ENCODE data around the gene CDKN2C.
"Not testable (repeated sequence)": the region's sequence is repeated elsewhere in the genome, so short reads cannot be mapped to it uniquely, and the experiment has no call there.

The CDKN2C gene

DNA sequence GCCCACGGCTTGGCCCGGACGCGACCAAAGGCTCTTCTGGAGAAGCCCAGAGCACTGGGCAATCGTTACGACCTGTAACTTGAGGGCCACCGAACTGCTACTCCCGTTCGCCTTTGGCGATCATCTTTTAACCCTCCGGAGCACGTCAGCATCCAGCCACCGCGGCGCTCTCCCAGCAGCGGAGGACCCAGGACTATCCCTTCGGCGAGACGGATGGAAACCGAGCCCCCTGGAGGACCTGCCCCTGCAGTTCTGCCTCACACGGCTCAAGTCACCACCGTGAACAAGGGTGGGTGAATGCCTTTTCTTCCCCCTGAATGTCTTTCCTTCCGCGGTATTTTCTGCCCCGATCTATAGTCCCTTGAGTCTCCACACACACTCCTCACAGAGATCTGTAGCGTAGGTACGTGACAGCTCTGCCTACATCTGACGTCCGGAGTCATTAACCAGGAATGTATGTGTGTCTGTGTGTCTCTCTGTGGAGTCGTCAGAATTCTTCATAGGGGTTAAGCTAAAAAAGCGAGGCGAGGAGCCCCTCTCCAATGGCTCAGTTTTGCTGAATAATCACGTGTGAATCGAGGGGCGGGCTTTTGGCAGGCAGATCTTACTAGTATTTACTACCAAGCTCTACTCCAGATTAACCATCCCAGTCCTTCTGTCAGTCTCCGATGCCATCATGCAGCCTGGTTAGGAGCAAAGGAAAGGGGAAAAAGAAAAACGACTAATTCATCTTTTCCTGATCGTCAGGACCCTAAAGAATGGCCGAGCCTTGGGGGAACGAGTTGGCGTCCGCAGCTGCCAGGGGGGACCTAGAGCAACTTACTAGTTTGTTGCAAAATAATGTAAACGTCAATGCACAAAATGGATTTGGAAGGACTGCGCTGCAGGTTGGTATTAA is at the start of gene CDKN2C:
Gene CDKN2C, plus strand, starts transcription at position 635 of the 898 bp plus-strand sequence. Its CDS starts 124 bp downstream, at position 759.
- DNase-seq (ENCODE audit: low read depth): no peak

DNA sequence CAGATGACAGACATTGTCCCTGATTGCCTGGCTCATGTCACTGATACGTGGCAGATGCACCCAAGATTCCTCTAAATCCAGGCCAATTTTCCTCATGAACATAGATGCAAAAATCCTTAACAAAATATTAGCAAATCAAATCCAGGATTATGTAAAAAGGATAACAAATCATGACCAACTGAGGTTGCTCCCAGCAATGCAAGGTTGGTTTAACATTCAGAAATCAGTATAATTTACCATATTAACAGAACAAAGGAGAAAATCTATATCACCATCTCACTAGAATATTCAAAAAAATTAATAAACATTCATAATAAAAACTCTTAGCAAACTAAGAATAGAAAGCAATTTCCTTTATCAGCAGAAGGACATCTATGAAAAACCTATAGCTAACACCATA is 49.6 kb upstream of the CDKN2C start:
- no peak for DNase-seq (ENCODE audit: low read depth)

DNA sequence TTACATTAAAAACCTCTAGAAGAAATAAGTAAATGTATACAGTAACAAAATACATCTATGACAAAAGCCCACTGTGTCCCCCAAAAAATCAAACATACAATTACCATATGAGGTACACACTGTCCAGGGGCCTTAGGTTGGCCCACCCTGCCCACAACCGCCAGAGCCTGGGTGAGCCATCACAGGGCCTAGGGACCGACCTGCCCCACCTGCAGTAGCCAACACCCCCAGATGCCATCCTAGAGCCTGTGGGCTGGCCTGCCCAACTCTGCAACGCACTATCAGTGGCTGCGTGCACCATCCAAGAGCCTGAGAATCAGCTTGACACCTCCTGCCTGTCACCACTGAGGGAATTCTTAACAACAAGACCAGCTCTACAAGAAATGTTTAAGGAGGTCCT is 49.0 kb upstream of the CDKN2C start:
- no peak for DNase-seq (ENCODE audit: low read depth)

DNA sequence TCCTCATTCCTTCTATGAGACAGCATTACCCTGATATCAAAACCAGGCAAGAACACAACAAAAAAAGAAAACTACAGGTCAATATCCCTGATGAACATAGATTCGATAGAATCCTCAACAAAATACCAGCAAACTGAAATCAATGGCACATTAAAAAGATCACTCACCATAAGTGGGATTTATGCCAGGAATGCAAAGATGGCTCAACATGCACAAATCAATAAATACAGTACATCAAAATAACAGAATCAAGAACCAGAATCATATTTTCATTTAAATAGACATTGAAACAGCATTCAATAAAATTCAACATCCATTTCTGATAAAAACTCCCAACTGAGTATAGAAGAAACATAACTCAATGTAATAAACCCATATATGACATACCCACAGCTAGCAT is 46.5 kb upstream of the CDKN2C start:
- DNase-seq (ENCODE audit: low read depth): no peak

DNA sequence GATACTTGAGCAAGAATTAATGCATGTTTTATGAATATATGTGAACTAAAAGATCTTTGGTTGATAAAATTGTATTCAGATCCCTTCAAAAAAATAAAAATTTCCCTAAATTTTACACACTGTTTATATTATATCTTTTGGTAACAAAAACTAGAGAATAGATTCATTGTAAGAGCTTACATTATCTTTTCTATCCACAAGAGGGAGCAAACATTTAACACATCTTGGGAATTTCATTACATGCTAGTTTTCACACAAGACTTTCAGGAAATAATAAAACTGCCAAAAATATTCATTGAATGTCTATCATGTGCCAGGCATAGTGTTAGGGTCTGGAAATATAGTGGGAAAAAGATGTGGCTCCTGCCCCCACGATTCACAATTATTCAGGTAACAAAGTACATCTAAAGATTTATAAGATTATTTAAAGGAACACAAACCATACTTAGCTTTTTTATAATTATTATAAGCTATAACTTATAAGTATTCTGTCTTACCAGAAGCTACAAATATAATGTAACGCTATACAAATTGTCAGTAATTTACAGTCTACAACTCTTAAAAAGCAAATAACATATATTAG is 40.6 kb upstream of the CDKN2C start:
- DNase-seq (ENCODE audit: low read depth): no peak

DNA sequence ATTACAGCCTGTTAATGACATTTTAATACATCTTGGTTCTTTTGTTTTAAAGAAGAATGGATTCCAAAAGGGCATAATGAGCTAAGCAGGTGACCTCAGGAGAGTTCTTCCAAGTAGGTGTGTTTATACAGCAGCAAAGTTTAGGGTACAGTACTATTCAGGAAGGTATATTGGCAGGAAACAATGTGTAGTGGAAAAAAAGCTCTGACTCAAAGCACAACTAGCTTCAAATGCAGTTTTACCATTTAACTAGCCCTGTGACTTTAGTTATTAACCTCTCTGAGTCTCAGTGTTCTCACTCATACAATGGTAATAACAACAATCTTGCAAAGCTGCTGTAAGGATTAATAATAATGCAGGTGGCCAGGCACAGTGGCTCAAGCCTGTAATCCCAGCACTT is 39.9 kb upstream of the CDKN2C start:
- no peak for DNase-seq (ENCODE audit: low read depth)

DNA sequence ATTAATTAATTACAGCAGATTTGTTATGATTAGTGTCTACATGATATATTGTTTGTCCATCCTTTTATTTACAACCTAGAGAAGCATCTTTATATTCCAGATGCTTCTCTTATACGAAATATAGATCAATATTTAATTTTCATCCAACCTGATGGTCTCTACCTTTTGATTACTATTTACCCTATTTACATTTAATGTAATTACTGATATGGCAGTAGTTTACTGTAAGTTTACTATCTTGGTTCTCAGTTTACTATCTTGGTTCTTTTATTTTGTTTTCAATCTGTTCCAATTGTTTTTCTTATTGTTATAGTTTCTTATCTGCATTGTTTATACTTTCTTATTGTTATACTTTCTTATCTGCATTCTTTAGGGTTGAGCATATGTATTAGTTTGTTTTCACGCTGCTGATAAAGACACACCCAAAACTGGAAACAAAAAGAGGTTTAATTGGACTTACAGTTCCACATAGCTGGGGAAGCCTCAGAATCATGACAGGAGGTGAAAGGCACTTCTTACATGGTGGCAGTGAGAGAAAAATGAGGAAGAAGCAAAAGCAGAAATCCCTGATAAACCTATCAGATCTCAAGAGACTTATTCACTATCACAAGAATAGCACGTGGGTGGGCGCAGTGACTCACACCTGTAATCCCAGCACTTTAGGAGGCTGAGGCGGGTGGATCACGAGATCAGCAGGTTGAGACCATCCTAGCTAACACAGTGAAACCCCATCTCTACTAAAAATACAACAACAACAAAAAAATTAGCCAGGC is 38.9 kb upstream of the CDKN2C start:
- peak; percentile 2 for DNase-seq (ENCODE audit: low read depth)

DNA sequence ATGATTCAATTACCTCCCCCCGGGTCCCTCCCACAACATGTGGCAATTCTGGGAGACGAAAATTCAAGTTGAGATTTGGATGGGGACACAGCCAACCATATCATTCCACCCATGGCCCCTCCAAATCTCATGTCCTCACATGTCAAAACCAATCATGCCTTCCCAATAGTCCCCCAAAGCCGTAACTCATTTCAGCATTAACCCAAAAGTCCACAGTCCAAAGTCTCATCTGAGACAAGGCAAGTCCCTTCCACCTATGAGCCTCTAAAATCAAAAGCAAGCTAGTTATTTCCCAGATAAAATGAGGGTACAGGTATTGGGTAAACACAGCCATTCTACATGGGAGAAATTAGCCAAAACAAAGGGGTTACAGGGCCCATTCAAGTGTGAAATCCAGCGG is 38.0 kb upstream of the CDKN2C start:
- DNase-seq (ENCODE audit: low read depth): not testable (repeated sequence)

DNA sequence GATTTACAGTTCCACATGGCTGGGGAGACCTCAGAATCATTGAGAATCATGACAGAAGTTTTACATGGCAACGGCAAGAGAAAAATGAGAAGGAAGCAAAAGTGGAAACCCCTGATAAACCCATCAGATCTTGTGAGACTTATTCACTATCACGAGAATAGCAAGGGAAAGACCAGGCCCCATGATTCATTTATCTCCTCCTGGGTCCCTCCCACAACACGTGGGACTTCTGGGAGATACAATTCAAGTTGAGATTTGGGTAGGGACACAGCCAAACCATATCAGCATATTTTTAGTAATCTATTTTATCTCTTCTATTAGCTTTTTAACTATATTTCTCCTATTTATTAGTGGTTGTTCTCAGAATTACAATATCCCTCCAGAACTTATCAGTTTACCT is 36.3 kb upstream of the CDKN2C start:
- DNase-seq (ENCODE audit: low read depth): not testable (repeated sequence)

DNA sequence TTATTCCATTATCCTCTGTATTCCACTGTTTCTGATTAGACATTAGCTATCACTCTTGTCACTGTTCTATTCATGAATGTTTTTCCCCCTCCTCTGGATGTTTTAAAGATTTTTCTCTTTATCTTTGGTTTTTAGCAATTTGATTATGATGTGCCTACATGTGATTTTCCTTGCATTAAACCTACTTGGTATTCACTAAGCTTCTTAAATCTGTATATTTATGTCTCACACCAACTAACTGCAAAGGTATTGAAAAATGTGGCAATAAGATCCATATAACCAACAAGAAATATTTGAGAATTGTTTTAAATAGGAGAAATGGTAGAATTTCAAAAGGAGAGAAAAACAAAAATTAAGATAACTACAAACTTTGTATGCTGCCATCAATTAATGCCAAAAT is 35.2 kb upstream of the CDKN2C start:
- DNase-seq (ENCODE audit: low read depth): no peak

DNA sequence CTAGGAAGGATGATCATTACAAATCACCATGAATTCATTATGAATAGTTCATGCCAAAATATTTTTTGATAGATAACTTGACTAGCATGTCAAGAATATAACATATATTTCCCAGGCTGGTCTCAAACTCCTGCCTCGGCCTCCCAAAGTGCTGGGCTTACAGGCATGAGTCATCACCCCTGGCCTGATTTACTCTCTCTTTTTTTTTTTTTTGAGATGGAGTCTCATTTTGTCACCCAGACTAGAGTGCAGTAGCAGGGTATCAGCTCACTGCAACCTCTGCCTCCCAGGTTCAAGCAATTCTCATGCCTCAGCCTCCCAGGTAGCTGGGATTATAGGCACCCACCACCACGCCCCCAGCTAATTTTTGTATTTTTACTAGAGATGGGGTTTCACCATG is 34.8 kb upstream of the CDKN2C start:
- not testable (repeated sequence) for DNase-seq (ENCODE audit: low read depth)

DNA sequence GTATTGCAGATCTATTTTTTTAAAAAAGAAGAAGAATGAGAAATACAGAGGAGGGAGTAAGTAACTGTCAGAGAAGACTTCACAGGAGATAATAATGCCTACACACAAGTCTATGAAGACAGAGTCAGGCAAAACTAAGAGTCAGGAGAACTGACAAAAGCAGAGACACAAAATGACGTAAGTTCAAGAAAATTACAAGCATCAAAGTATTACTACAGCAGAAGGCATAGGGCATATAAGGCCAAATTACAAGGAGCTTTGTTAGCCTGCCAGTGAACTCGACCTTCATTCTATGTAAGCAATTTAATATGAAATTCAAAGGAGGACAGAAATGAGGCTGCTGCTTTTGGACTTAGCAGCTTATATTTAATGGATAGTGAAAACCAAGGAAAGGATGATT is 33.7 kb upstream of the CDKN2C start:
- no peak for DNase-seq (ENCODE audit: low read depth)

DNA sequence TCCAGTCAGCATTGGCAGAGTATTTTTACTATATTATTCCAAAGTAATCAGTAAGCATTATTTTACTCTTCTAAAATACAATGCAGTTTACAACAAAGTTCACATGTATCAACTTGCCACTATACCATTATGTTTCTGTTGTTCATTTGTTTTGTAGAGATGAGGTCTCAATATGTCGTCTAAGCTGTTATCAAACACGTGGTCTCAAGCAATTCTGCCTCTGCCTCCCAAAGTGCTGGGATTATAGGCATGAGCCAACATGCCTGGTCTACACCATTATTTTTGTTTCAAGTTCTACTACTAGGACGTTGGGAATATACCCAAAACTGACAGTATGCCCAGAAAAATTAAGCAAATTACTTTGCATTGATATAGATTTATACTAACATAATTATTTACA is 29.8 kb upstream of the CDKN2C start:
- DNase-seq (ENCODE audit: low read depth): no peak

DNA sequence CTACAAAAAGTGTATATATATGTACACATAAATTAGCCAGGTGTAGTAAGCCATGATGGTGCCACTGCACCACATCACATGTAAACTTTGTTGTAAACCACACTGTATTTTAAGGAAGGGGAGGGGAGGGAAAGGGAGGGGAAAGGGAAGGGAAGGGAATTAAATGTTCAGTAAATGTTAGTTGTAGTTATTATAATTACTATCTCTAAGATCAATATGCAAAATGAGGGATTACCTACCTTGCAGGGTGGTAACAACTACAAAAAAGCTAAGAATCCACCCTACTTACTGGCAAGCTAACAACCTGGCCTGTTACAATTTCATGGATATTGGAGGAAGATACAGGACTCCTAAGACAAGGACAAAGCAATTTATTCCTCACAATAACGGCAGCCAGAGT is 27.7 kb upstream of the CDKN2C start:
- no peak for DNase-seq (ENCODE audit: low read depth)

DNA sequence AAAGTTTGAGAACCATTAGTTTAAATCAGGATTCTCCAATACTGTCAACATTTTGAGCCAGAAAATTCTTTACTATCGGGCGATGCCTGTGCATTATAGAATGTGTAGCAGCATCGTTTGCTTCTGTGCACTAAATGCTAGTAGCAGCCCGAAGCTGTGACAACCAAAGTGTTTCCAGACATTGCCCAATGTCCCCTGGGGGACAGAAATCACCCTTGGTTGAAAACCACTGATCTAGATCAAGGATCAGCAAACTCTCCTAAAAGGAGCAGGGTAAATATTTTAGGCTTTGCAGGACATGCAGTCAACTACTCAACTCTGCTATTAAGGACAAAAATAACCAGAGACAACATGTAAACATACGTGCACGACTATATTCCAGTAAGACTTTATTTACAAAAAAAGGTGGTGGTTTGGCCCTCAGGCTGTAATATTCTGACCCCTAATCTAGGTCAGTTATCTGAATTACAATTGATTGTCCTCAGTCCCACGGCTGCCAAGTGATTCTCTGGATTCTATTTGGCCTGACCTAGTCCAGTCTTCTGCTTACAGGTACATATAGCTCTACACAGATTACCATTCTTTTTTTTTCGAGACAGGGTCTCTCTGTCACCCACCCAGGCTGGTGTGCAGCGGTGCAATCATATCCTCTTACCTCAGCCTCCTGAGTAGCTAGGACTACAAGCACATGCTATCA is 20.6 kb upstream of the CDKN2C start:
- DNase-seq (ENCODE audit: low read depth): no peak

DNA sequence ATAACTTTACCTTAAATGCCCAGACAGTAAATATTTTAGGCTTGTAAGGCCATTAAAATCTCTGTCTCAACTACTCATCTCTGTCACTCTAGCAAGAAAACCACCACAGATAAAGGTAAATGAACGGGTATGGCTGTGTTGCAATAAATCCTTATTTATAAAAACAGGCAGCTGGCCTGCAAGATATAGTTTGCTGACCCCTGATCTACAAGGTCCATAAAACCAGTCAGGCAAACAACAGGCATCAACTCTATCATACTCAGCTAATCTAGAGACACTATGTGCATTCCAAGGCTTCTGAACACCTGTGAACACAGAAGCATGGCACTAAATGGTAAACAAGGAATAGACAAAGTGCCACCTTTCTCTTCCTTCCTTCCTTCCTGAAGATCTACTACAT is 19.6 kb upstream of the CDKN2C start:
- DNase-seq (ENCODE audit: low read depth): no peak

DNA sequence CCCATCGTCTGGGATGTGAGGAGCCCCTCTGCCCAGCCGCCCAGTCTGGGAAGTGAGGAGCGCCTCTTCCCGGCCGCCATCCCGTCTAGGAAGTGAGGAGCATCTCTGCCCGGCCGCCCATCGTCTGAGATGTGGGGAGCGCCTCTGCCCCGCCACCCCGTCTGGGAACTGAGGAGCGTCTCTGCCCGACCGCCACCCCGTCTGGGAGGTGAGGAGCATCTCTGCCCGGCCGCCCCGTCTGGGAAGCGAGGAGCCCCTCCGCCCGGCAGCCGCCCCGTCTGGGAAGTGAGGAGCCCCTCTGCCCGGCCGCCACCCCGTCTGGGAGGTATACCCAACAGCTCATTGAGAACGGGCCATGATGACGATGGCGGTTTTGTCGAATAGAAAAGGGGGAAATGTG is 17.5 kb upstream of the CDKN2C start:
- DNase-seq (ENCODE audit: low read depth): not testable (repeated sequence)

DNA sequence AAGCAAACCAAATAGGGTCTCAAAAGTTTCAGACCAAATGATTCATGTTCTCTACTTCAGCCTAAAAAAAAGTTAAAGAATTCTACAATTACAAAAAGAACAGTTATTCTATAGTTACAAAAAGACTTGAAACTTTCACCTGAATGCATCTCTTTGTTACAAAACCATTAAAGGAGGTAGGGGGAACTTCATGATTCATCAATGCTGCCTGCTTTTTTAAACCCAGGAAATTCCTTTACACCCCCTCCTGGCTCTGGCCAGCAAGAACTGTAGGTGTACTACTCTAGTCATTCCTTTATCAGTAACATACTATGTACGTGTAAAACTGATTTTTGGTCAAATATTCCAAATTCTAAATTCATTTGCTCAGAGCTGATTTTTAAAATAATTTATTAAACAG is 14.9 kb upstream of the CDKN2C start:
- no peak for DNase-seq (ENCODE audit: low read depth)

DNA sequence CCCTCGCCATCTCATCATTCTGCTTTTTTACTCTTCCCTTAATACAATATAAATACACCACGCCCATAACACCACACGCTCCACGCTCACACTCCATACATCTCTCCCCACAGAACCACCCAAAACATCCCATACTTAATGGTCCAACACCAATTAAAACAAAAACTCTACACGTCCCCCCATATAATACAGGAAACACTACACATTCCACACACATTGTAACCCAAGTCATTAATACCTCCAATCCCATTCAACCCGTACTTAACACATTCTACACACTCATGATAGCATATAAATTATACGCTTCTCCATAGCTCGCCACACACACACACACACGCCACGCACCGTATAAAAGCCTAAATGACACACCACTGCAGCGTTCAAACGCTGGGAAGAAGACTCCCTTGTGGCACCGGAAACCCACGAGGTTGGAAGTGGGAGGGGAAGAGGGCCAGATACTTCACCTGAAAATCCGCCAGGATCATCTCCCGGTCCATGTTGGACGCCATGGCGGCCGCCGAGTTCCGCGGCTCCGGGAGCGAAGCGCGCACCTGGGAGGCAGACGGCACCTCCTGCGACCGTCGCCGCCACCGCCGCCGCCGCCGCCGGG is 10.6 kb upstream of the CDKN2C start:
- no peak for DNase-seq (ENCODE audit: low read depth)

DNA sequence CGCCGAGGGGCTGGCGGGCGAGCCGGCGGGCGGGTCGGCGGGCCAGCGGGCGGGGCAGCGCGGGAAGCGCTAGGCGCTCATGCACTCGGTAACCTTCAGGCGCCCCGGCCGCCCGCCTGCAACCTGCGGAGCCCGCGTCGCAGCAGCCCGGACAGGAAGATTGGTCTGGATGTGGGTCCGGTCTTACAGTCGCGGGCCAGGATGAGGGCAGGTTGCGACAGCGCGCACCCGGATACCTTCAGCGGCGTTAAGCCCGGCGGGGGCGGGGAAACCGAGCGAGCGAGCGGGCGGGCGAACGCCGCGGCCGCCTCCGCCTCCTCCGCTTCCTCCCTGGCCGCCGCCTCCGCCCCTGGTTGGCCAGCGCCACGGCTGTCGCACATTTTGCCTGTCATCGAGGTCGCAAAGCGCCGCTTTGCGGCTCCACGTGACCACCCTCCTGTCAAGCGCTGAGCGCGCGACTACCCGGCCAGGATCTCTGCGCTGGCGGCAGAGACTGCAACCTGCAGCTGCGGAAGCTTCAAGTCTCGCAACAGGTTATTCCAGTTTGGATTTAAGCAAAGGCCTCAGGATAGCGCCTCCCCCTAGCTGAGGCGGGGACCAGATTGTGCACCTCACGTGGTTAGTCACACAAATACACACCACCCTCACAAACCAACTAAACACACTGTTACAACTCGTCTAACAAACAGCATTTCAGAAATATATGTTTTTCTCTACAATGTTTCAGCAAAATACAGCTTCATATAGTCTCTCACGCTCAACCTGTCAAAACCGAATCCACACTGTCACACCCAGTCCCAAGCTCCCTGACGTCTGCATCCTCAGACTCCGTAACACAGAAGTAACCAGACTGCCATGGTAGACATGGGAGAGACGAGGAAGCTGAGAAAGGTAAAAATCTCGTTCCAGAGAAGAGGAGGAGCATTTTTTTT is 9.9 kb upstream of the CDKN2C start, which contains the start of gene FAF1:
Gene FAF1, minus strand, starts transcription at position 355 of the 932 bp plus-strand sequence. CDS start 456 bp downstream, outside the sequence.
- DNase-seq (ENCODE audit: low read depth): peak; percentile 92

DNA sequence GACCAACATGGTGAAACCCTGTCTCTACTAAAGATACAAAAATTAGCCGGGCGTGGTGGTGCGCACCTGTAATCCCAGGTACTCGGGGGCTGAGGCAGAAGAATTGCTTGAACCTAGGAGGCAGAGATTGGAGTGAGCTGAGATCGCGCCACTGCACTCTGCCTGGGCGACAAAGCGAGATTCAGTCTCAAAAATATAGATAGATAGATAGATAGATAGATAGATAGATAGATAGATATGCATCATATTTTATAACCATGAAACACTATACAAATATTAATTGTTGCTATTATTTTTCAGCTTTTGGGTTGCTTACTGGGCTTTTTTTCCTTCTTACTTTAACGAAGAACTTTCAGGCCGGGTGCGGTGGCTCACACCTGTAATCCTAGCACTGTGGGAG is 5.2 kb upstream of the CDKN2C start:
- no peak for DNase-seq (ENCODE audit: low read depth)
